B cell (primary cell): ENCODE data around the gene CHRM4. TPM values are rescaled to one million over a fixed set of nuclear protein-coding genes. Genes with fewer than 3 reads are reported as not detected.

ENCODE experiments used
- ATAC-seq: fragments of 200-7000 bp; cut with Tn5 transposase; one replicate; pipeline ENCODE4 v1.10.0; 2021; ENCODE audit warnings: low read depth, mild to moderate bottlenecking, moderate number of reproducible peaks, moderate library complexity
- CTCF ChIA-PET: fragments of 350-600 bp; sonication (Branson Sonifier 250); formaldehyde crosslinking; loops from one replicate; lab custom pipeline; 2021; ENCODE audit warnings: antibody characterized with exemption, inconsistent platforms; lab: Charles Lee
- POLR2A ChIA-PET: fragments of 350-600 bp; sonication (Branson Sonifier 250); formaldehyde crosslinking; loops from one replicate; lab custom pipeline; 2021; ENCODE audit warnings: antibody characterized with exemption; lab: Charles Lee
- DNase-seq: peaks from one replicate; pipeline ENCODE4 v3.0.0; 2013
- H2AFZ ChIP-seq: 2 replicates; pipeline ENCODE4 v1.6.1; 2012; ENCODE audit warnings: mild to moderate bottlenecking, low read depth, low read length; ENCODE audit not compliant: insufficient read depth, poor library complexity, severe bottlenecking
- H3K27ac ChIP-seq, 2 donors: 1 replicate in 1 of 2; 2 replicates in 1 of 2; pipeline ENCODE4 v1.5.1; 2012 to 2013; ENCODE audit warnings: low read length in 2 of 2, mild to moderate bottlenecking in 2 of 2, moderate library complexity in 1 of 2
- H3K27me3 ChIP-seq, 4 experiments: fragments of 200-600 bp in 1 of 4; sonication (generic) in 1 of 4; replicated peaks in 1 of 4; 1 replicate in 2 of 4; 2 replicates in 2 of 4; pipeline versions ENCODE4 v1.6.1 to v1.7.0; 2013 to 2016; ENCODE audit warnings: low read length in 3 of 4, mild to moderate bottlenecking in 2 of 4, mixed read lengths in 1 of 4, moderate library complexity in 1 of 4; ENCODE audit not compliant: insufficient read depth in 4 of 4, control insufficient read depth in 3 of 4; ENCODE audit errors: control extremely low read depth in 1 of 4
- H3K36me3 ChIP-seq, 2 experiments: replicated peaks in 1 of 2; 1 replicate in 1 of 2; 2 replicates in 1 of 2; pipeline versions ENCODE4 v1.6.1 to v1.7.1; 2013; ENCODE audit warnings: low read length in 1 of 2; ENCODE audit not compliant: insufficient read depth in 2 of 2, control insufficient read depth in 1 of 2; ENCODE audit errors: control extremely low read depth in 1 of 2, extremely low read depth in 1 of 2
- H3K4me1 ChIP-seq, 2 donors: fragments of 200-600 bp in 1 of 2; sonication (generic) in 1 of 2; 1 replicate in 1 of 2; 2 replicates in 1 of 2; pipeline versions ENCODE4 v1.5.1 to v1.6.1; 2013 to 2017; ENCODE audit warnings: low read length in 2 of 2; ENCODE audit not compliant: control insufficient read depth in 2 of 2, insufficient read depth in 2 of 2
- H3K4me2 ChIP-seq: replicated peaks from 2 replicates; pipeline ENCODE3; 2012; ENCODE audit warnings: mild to moderate bottlenecking, low read depth, low read length; ENCODE audit not compliant: poor library complexity, severe bottlenecking
- H3K4me3 ChIP-seq, 5 experiments: fragments of 200-600 bp in 1 of 5; sonication (generic) in 1 of 5; 1 replicate in 3 of 5; 2 replicates in 2 of 5; pipeline versions ENCODE4 v1.5.1 to v1.7.0; 2011 to 2016; ENCODE audit warnings: low read length in 4 of 5, mild to moderate bottlenecking in 4 of 5, low read depth in 2 of 5, control low read depth in 1 of 5, moderate library complexity in 1 of 5; ENCODE audit not compliant: insufficient read depth in 1 of 5; ENCODE audit errors: control extremely low read depth in 1 of 5, extremely low read depth in 1 of 5
- H3K79me2 ChIP-seq: fragments of 200-600 bp; sonication (generic); one replicate; pipeline ENCODE4 v1.6.0; 2016; ENCODE audit warnings: low read length; ENCODE audit not compliant: control insufficient read depth, insufficient read depth
- H3K9ac ChIP-seq: fragments of 200-600 bp; sonication (generic); 2 replicates; pipeline ENCODE4 v1.6.1; 2017; ENCODE audit warnings: mild to moderate bottlenecking, low read length, moderate library complexity
- H3K9me3 ChIP-seq, 3 donors: one replicate each; pipeline versions ENCODE4 v1.6.1 to v1.7.1; 2013; ENCODE audit warnings: low read length in 2 of 3; ENCODE audit not compliant: control insufficient read depth in 2 of 3, insufficient read depth in 1 of 3; ENCODE audit errors: control extremely low read depth in 1 of 3
- H4K20me1 ChIP-seq: 2 replicates; pipeline ENCODE4 v1.6.0; 2012; ENCODE audit warnings: mild to moderate bottlenecking, low read length; ENCODE audit not compliant: insufficient read depth, control insufficient read depth, poor library complexity, severe bottlenecking
- H3K27ac Mint-ChIP-seq: one replicate; pipeline ENCODE4 v1.8.0; 2021; ENCODE audit warnings: mixed read lengths
- H3K27me3 Mint-ChIP-seq: one replicate; pipeline ENCODE4 v1.8.0; 2021; ENCODE audit warnings: mixed read lengths
- H3K4me1 Mint-ChIP-seq: one replicate; pipeline ENCODE4 v1.8.0; 2021; ENCODE audit warnings: mixed read lengths
- H3K4me3 Mint-ChIP-seq: one replicate; pipeline ENCODE4 v1.8.0; 2021; ENCODE audit warnings: mixed read lengths
- H3K9me3 Mint-ChIP-seq: one replicate; pipeline ENCODE4 v1.8.0; 2022; ENCODE audit warnings: mixed read lengths; ENCODE audit not compliant: insufficient read depth
- EZH2 ChIP-seq: IDR thresholded peaks from 2 replicates; pipeline ENCODE4 v1.6.1; 2012; ENCODE audit warnings: borderline replicate concordance, low read depth, mild to moderate bottlenecking, moderate library complexity, low read length; ENCODE audit not compliant: insufficient read depth, poor library complexity, severe bottlenecking
- WGBS: methylation state at CpG from one replicate; pipeline ENCODE4 v1.1.5; 2013; ENCODE audit warnings: missing lambda C conversion rate; ENCODE audit not compliant: insufficient coverage; 5-methylcytosine and 5-hydroxymethylcytosine counted together
- intact Hi-C: fragments of 100-400 bp; cut with micrococcal nuclease; formaldehyde crosslinking; loops from one replicate; pipeline ENCODE4 v1.10.0; 2022
- polyA plus RNA-seq: library from polyadenylated mRNA; depleted of rRNA; stranded (reverse); fragments of >200 nt; gene quantifications from 2 replicates; pipeline ENCODE4 v1.2.3, GENCODE V29; 2012
- total RNA-seq, 2 donors: library from RNA; stranded (reverse); fragments of 120-200 nt in 1 of 2; gene quantifications; 1 replicate in 1 of 2; 2 replicates in 1 of 2; pipeline versions ENCODE4 v1.2.3 to v1.2.4, GENCODE V29; 2013 to 2022
- TF ChIP-seq, protein P1 (sequence below): fragments of 200-600 bp; IDR thresholded peaks from one replicate; pipeline ENCODE4 v1.8.0; 2022; ENCODE audit warnings: antibody characterized with exemption, mild to moderate bottlenecking

The CHRM4 gene
- total and polyA plus RNA-seq, 2 donors (not counting 1 experiment from before 2014, with no cell fraction given): 0.49 to 1.4 TPM

DNA sequence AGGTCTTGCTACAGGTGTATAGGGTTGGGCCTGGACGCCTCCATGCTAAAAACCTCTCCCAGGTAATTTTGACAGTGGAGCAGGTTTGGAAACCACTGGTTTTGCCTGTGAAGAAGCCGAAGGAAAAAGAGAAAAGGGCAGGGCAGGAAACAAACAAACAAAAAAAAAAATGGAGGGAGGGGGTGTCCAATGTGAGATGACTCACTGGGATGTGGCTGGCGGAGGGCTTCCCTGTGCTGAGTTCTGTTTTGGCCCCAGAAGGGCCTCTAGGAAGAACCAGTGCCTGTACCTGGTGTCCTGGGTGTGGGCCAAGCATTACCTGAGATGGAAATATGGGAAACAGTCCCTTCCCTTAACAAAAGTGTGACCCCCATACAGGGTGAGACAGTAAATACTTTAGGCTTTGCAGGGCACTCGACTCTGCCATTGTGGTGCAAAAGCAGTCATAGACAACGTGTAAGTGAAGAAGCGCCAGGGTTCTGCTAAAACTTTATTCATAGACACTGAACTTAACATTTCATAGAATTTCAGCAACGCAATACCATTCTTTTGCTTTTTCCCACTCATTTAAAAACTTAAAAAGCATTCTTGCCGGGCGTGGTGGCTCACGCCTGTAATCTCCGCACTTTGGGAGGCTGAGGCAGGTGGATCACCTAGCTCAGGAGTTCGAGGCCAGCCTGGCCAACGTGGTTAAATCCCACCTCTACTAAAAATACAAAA lies 53.8 kb downstream of the CHRM4 start:
- intact Hi-C loops: no loop called here
- Mint-ChIP-seq H3K4me3 (no peak overlapping the region), H3K4me1 (peaks cover 5% of the 10 kb centered on the region), H3K9me3 (no peaks in the 10 kb centered on the region), H3K27ac (no peak overlapping the region), H3K27me3 (peaks cover 58% of the 10 kb centered on the region)
- Histone ChIP-seq H3K27ac (no peak overlapping the region), H3K79me2 (no peaks in the 10 kb centered on the region), H3K4me3 (no peak overlapping the region), H3K9me3 (peaks cover 0 to 9% (median 0%) of the 10 kb centered on the region in 3 donors), H3K9ac (no peak overlapping the region), H3K4me2 (no peak overlapping the region), H3K36me3 (no peaks in the 10 kb centered on the region), H4K20me1 (no peaks in the 10 kb centered on the region), H3K27me3 (peaks cover 0 to 47% (median 19%) of the 10 kb centered on the region in 4 experiments), H3K4me1 (peaks cover 8 to 14% of the 10 kb centered on the region in 2 donors), H2AFZ (no peak overlapping the region)
- DNase-seq (no peak), ATAC-seq (no peak)
- TF ChIP-seq, protein P1, sequence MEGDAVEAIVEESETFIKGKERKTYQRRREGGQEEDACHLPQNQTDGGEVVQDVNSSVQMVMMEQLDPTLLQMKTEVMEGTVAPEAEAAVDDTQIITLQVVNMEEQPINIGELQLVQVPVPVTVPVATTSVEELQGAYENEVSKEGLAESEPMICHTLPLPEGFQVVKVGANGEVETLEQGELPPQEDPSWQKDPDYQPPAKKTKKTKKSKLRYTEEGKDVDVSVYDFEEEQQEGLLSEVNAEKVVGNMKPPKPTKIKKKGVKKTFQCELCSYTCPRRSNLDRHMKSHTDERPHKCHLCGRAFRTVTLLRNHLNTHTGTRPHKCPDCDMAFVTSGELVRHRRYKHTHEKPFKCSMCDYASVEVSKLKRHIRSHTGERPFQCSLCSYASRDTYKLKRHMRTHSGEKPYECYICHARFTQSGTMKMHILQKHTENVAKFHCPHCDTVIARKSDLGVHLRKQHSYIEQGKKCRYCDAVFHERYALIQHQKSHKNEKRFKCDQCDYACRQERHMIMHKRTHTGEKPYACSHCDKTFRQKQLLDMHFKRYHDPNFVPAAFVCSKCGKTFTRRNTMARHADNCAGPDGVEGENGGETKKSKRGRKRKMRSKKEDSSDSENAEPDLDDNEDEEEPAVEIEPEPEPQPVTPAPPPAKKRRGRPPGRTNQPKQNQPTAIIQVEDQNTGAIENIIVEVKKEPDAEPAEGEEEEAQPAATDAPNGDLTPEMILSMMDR: no peak
- TF ChIP-seq EZH2: no peak
- CTCF ChIA-PET: no interaction called here
- POLR2A ChIA-PET: no interaction called here
- 94% methylated on average over 10 of the region's 13 CpGs for WGBS

DNA sequence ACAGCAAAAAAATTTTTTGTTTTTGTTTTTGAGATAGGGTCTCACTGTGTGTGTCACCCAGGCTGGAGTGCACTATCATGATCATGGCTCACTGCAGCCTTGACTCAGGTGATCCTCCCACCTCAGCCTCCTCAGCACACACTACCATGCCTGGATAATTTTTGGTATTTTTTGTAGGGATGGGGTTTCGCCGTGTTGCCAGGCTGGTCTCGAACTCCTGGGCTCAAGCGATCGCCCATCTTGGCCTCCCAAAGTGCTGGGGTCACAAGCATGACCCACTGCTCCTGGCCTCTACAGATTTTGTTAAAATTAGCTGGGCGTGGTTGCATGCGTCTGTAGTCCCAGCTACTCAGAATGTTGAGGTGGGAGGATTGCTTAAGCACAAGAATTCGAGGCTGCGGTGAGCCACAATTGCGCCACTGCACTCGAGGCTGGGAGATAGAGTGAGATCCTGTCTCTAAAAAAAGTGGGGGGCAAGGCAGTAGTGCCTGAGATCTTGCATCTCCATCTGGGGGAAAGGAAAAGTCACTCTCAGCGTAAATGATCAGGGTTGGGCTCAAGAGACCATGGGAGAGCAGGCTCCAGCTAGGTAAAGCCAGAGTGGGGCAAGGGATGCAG lies 54.9 kb downstream of the CHRM4 start:
- intact Hi-C loops: no loop called here
- CTCF ChIA-PET: no interaction called here

More for the DNA sequence above, 54.9 kb downstream of the CHRM4 start:
- Mint-ChIP-seq H3K4me1 (peaks cover 9% of the 10 kb centered on the region), H3K27ac (no peak overlapping the region), H3K4me3 (no peak overlapping the region), H3K27me3 (peaks cover 60% of the 10 kb centered on the region), H3K9me3 (no peaks in the 10 kb centered on the region)
- 87% methylated on average over 12 of the region's 12 CpGs for WGBS
- H3K36me3 ChIP-seq: no peaks in the 10 kb centered on the region
- no peak overlapping the region for H2AFZ ChIP-seq
- H3K79me2 ChIP-seq: no peaks in the 10 kb centered on the region
- DNase-seq: no peak
- no peak overlapping the region for H3K4me3 ChIP-seq
- POLR2A ChIA-PET: no interaction called here
- no peak for ATAC-seq
- no peak for TF ChIP-seq EZH2
- TF ChIP-seq, protein P1: no peak
- H3K4me2 ChIP-seq: no peak overlapping the region
- peaks cover 0 to 56% (median 28%) of the 10 kb centered on the region in 4 experiments for H3K27me3 ChIP-seq
- no peaks in the 10 kb centered on the region for H4K20me1 ChIP-seq
- peaks cover 12 to 19% of the 10 kb centered on the region in 2 donors for H3K4me1 ChIP-seq
- no peak overlapping the region for H3K27ac ChIP-seq
- H3K9me3 ChIP-seq: peaks cover 0 to 9% (median 0%) of the 10 kb centered on the region in 3 donors
- H3K9ac ChIP-seq: no peak overlapping the region
